Esophagus muscularis mucosa (tissue), 3 donors: ENCODE results near the gene KDSR.

Source experiments
- POLR2AphosphoS5 ChIP-seq, 2 donors: sonication (generic); formaldehyde crosslinking; IDR thresholded peaks; one replicate each; pipeline ENCODE4 v1.6.1; 2017; ENCODE audit warnings: antibody characterized with exemption in 2 of 2
- TF ChIP-seq, protein P1 (sequence below), 3 experiments: fragments of 200-600 bp in 2 of 3; fragments of 450-650 bp in 1 of 3; sonication (generic) in 2 of 3; IDR thresholded peaks; one replicate each; pipeline ENCODE4 v1.5.1; 2017 to 2019; ENCODE audit warnings: antibody characterized with exemption in 3 of 3, mild to moderate bottlenecking in 2 of 3, moderate library complexity in 1 of 3

DNA sequence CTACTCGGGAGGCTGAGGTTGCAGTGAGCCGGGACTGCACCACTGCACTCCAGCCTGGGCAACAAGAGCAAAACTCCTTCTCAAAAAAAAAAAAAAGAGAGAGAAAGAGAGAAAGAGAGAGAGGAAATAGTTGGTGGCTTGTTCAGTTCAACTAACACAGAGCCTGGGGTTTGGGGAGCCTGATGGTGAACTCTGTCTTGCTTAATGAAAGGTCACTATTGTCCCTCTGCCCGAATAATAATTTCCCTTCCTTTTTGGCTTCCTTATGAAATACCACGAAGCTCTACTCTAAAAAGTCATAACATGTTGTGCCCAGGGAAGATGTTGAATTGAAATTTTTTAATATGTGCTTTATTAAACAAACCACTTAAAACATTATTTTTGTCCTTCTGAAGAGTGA lies 64.8 kb downstream of the KDSR start:
- TF ChIP-seq POLR2AphosphoS5 (IDR thresholded peaks at IDR 0.05), result no peak
- TF ChIP-seq, protein P1, sequence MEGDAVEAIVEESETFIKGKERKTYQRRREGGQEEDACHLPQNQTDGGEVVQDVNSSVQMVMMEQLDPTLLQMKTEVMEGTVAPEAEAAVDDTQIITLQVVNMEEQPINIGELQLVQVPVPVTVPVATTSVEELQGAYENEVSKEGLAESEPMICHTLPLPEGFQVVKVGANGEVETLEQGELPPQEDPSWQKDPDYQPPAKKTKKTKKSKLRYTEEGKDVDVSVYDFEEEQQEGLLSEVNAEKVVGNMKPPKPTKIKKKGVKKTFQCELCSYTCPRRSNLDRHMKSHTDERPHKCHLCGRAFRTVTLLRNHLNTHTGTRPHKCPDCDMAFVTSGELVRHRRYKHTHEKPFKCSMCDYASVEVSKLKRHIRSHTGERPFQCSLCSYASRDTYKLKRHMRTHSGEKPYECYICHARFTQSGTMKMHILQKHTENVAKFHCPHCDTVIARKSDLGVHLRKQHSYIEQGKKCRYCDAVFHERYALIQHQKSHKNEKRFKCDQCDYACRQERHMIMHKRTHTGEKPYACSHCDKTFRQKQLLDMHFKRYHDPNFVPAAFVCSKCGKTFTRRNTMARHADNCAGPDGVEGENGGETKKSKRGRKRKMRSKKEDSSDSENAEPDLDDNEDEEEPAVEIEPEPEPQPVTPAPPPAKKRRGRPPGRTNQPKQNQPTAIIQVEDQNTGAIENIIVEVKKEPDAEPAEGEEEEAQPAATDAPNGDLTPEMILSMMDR (IDR thresholded peaks at IDR 0.05), result no peak
